IMR-90 (cell line): Measurements from ENCODE around the gene BORA. TPM values are rescaled to one million over a fixed set of nuclear protein-coding genes. Genes with fewer than 3 reads are reported as not detected.

Source experiments
- ATAC-seq: fragments of 200-7000 bp; cut with Tn5 transposase; 2 replicates; pipeline ENCODE4 v1.9.1; 2020; ENCODE audit warnings: low read depth, mild to moderate bottlenecking, moderate library complexity
- BruUV-seq: library from RNA; stranded (reverse); fragments of 400-500 nt; replicated peaks from 2 replicates; lab custom pipeline; 2021; lab: Mats Ljungman, UMichigan
- CTCF ChIA-PET: fragments of 300-600 bp; formaldehyde crosslinking; extraction: SDS; loops from one replicate; lab custom pipeline; 2021; ENCODE audit warnings: antibody characterized with exemption; lab: Yijun Ruan, JAX
- POLR2A ChIA-PET: fragments of 300-600 bp; sonication (Branson Sonifier 250); formaldehyde crosslinking; loops from one replicate; lab custom pipeline; 2022; ENCODE audit warnings: antibody characterized with exemption; ENCODE audit not compliant: unreplicated experiment; lab: Charles Lee
- DNase-seq: peaks from one replicate; pipeline ENCODE4 v3.0.0; 2013
- H2AFZ ChIP-seq: replicated peaks from 2 replicates; pipeline ENCODE3; 2013; ENCODE audit warnings: low read length, mild to moderate bottlenecking; ENCODE audit not compliant: poor library complexity
- H2AK5ac ChIP-seq: 2 replicates; pipeline ENCODE4 v1.6.1; 2013; ENCODE audit warnings: low read depth, low read length, inconsistent platforms
- H2AK9ac ChIP-seq: replicated peaks from 2 replicates; pipeline ENCODE3; 2013; ENCODE audit warnings: mild to moderate bottlenecking, low read depth, low read length, moderate library complexity; ENCODE audit not compliant: poor library complexity
- H2BK120ac ChIP-seq: 2 replicates; pipeline ENCODE4 v1.6.1; 2013; ENCODE audit warnings: low read depth, low read length, inconsistent platforms
- H2BK15ac ChIP-seq: 3 replicates; pipeline ENCODE4 v1.6.1; 2013; ENCODE audit warnings: low read depth, low read length, inconsistent platforms
- H2BK20ac ChIP-seq: 2 replicates; pipeline ENCODE4 v1.6.1; 2013; ENCODE audit warnings: low read depth, mild to moderate bottlenecking, inconsistent platforms, low read length, moderate library complexity
- H2BK5ac ChIP-seq: 2 replicates; pipeline ENCODE4 v1.6.1; 2013; ENCODE audit warnings: mild to moderate bottlenecking, low read depth, low read length, inconsistent platforms; ENCODE audit not compliant: poor library complexity, severe bottlenecking
- H3K14ac ChIP-seq: replicated peaks from 2 replicates; pipeline ENCODE4 v1.6.1; 2013; ENCODE audit warnings: low read depth, low read length, inconsistent platforms
- H3K18ac ChIP-seq: 2 replicates; pipeline ENCODE4 v1.6.1; 2013; ENCODE audit warnings: low read depth, low read length, control low read depth
- H3K23ac ChIP-seq: 2 replicates; pipeline ENCODE4 v1.6.1; 2013; ENCODE audit warnings: low read depth, low read length, inconsistent platforms
- H3K27ac ChIP-seq: 2 replicates; pipeline ENCODE4 v1.5.1; 2013; ENCODE audit warnings: mild to moderate bottlenecking, control low read depth, low read length; ENCODE audit not compliant: insufficient read depth
- H3K27me3 ChIP-seq: 2 replicates; pipeline ENCODE4 v1.6.1; 2013; ENCODE audit warnings: low read length; ENCODE audit not compliant: control insufficient read depth, insufficient read depth
- H3K36me3 ChIP-seq: 2 replicates; pipeline ENCODE4 v1.6.1; 2013; ENCODE audit warnings: low read length, mixed read lengths; ENCODE audit not compliant: control insufficient read depth, insufficient read depth
- H3K4ac ChIP-seq: 2 replicates; pipeline ENCODE4 v1.6.1; 2013; ENCODE audit warnings: low read depth, low read length, inconsistent platforms
- H3K4me1 ChIP-seq: 2 replicates; pipeline ENCODE4 v1.6.1; 2013; ENCODE audit warnings: low read length, mixed read lengths; ENCODE audit not compliant: control insufficient read depth, insufficient read depth
- H3K4me2 ChIP-seq: 2 replicates; pipeline ENCODE4 v1.6.1; 2013; ENCODE audit warnings: low read depth, mild to moderate bottlenecking, control low read depth, low read length, moderate library complexity
- H3K4me3 ChIP-seq: 2 replicates; pipeline ENCODE4 v1.5.1; 2013; ENCODE audit warnings: low read depth, mild to moderate bottlenecking, control low read depth, low read length, moderate library complexity; ENCODE audit not compliant: insufficient read depth
- H3K56ac ChIP-seq: 2 replicates; pipeline ENCODE4 v1.6.1; 2013; ENCODE audit warnings: low read length, inconsistent platforms; ENCODE audit not compliant: insufficient read depth; ENCODE audit errors: extremely low read depth
- H3K79me1 ChIP-seq, 2 experiments: 2 replicates each; pipeline ENCODE4 v1.6.1; 2013; ENCODE audit warnings: low read length in 2 of 2, inconsistent platforms in 1 of 2, low read depth in 1 of 2
- H3K9ac ChIP-seq: 2 replicates; pipeline ENCODE4 v1.6.1; 2013; ENCODE audit warnings: low read depth, low read length, control low read depth
- H3K9me1 ChIP-seq: 2 replicates; pipeline ENCODE4 v1.6.1; 2013; ENCODE audit warnings: low read length, inconsistent platforms; ENCODE audit not compliant: insufficient read depth
- H3K9me3 ChIP-seq: 2 replicates; pipeline ENCODE4 v1.6.1; 2013; ENCODE audit warnings: low read length; ENCODE audit not compliant: control insufficient read depth, insufficient read depth
- H4K20me1 ChIP-seq: 2 replicates; pipeline ENCODE4 v1.6.1; 2013; ENCODE audit warnings: low read length, inconsistent platforms; ENCODE audit not compliant: insufficient read depth
- H4K5ac ChIP-seq: 2 replicates; pipeline ENCODE4 v1.6.1; 2013; ENCODE audit warnings: mild to moderate bottlenecking, low read depth, low read length, control low read depth
- H4K8ac ChIP-seq, 2 experiments: 2 replicates each; pipeline ENCODE4 v1.6.1; 2013; ENCODE audit warnings: low read depth in 2 of 2, low read length in 2 of 2, control low read depth in 1 of 2, inconsistent platforms in 1 of 2
- H4K91ac ChIP-seq: 2 replicates; pipeline ENCODE4 v1.6.1; 2013; ENCODE audit warnings: low read depth, low read length, inconsistent platforms; ENCODE audit not compliant: insufficient read depth
- BHLHE40 ChIP-seq: fragments of 150-350 bp; IDR thresholded peaks from 2 replicates; pipeline ENCODE4 v1.6.1; 2016; ENCODE audit warnings: mild to moderate bottlenecking, low read depth, low read length
- CEBPB ChIP-seq: IDR thresholded peaks from 2 replicates; pipeline ENCODE4 v1.6.1; 2012; ENCODE audit warnings: low read depth, low read length, improper control_type of control experiment
- CHD1 ChIP-seq: IDR thresholded peaks from 2 replicates; pipeline ENCODE4 v1.6.1; 2012; ENCODE audit warnings: low read depth, low read length, improper control_type of control experiment
- CTCF ChIP-seq: conservative IDR thresholded peaks from 2 replicates; pipeline ENCODE4 v1.5.1; 2012; ENCODE audit warnings: mild to moderate bottlenecking, low read depth, low read length, improper control_type of control experiment
- ELK1 ChIP-seq: fragments of 150-350 bp; IDR thresholded peaks from 2 replicates; pipeline ENCODE4 v1.6.1; 2016; ENCODE audit warnings: low read depth, mild to moderate bottlenecking, low read length, moderate library complexity, borderline replicate concordance
- FOS ChIP-seq: fragments of 150-350 bp; IDR thresholded peaks from 2 replicates; pipeline ENCODE4 v1.6.1; 2016; ENCODE audit warnings: low read depth, low read length
- MAFK ChIP-seq: IDR thresholded peaks from 2 replicates; pipeline ENCODE4 v1.6.1; 2012; ENCODE audit warnings: low read depth, low read length, improper control_type of control experiment
- MAZ ChIP-seq: IDR thresholded peaks from 2 replicates; pipeline ENCODE4 v1.6.1; 2012; ENCODE audit warnings: low read depth, mild to moderate bottlenecking, low read length, improper control_type of control experiment, moderate library complexity, borderline replicate concordance
- MXI1 ChIP-seq: IDR thresholded peaks from 2 replicates; pipeline ENCODE4 v1.6.1; 2012; ENCODE audit warnings: low read depth, mild to moderate bottlenecking, low read length, moderate library complexity, borderline replicate concordance
- NFE2L2 ChIP-seq: fragments of 150-350 bp; IDR thresholded peaks from 2 replicates; pipeline ENCODE4 v1.6.1; 2016; ENCODE audit warnings: low read depth, mild to moderate bottlenecking, low read length
- POLR2A ChIP-seq: IDR thresholded peaks from 2 replicates; pipeline ENCODE4 v1.6.1; 2012; ENCODE audit warnings: mild to moderate bottlenecking, low read depth, low read length
- RAD21 ChIP-seq: IDR thresholded peaks from 2 replicates; pipeline ENCODE4 v1.6.1; 2012; ENCODE audit warnings: low read length, improper control_type of control experiment
- RCOR1 ChIP-seq: IDR thresholded peaks from 2 replicates; pipeline ENCODE4 v1.6.1; 2012; ENCODE audit warnings: mild to moderate bottlenecking, low read length, improper control_type of control experiment; ENCODE audit not compliant: insufficient replicate concordance
- RFX5 ChIP-seq: IDR thresholded peaks from 2 replicates; pipeline ENCODE4 v1.8.0; 2012; ENCODE audit warnings: low read depth, mild to moderate bottlenecking, low read length, moderate library complexity
- USF2 ChIP-seq: fragments of 150-350 bp; IDR thresholded peaks from 2 replicates; pipeline ENCODE4 v1.6.1; 2017; ENCODE audit warnings: mild to moderate bottlenecking, antibody characterized with exemption, low read length, low read depth
- WGBS, 2 experiments: methylation state at CpG; one replicate each; pipeline versions ENCODE4 v1.1.5 to v1.1.7; 2013; ENCODE audit warnings: missing lambda C conversion rate in 2 of 2; ENCODE audit not compliant: insufficient read length in 1 of 2; ENCODE audit errors: extremely low coverage in 2 of 2; 5-methylcytosine and 5-hydroxymethylcytosine counted together
- dilution Hi-C: fragments of 300-500 bp; cut with HindIII; formaldehyde crosslinking; loops from one replicate; pipeline ENCODE4 v1.14.3; 2018; ENCODE audit warnings: low sequenced_read_pairs; ENCODE audit not compliant: unreplicated experiment
- in situ Hi-C: fragments of 300-500 bp; cut with MboI; formaldehyde crosslinking; loops from 3 replicates; pipeline ENCODE4 v1.14.3; 2019; ENCODE audit warnings: low sequenced_read_pairs, inconsistent platforms, mixed read lengths
- intact Hi-C: fragments of 100-400 bp; cut with micrococcal nuclease; formaldehyde crosslinking; loops from 2 replicates; pipeline ENCODE4 v1.10.0; 2022
- polyA plus RNA-seq, 3 experiments: library from polyadenylated mRNA; depleted of rRNA; stranded (reverse); fragments of >200 nt; gene quantifications; 2 replicates each; pipeline ENCODE4 v1.2.3, GENCODE V29; 2012; ENCODE audit warnings: low replicate concordance in 1 of 3
- total RNA-seq: library from RNA; depleted of rRNA; stranded (reverse); fragments of >200 nt; gene quantifications from 2 replicates; pipeline ENCODE4 v1.2.3, GENCODE V29; 2012

Gene BORA
- total and polyA plus RNA-seq, 2 of the 4 experiments (the other 2 are of a cell fraction), result 4.0 to 12.2 TPM

- intact Hi-C loops, result loop anchor here (10.0 kb wide), 1 partner anchor 1728 kb away; no protein-coding TSS in a partner anchor
- CTCF ChIA-PET, result interaction anchor here (0.6 kb wide), 1 partner anchor 50 kb away, joined by 4 read pairs; no protein-coding TSS in a partner anchor
These were observed 34.7 kb upstream of the BORA start for GRCh38 chr13:72692884-72693514.

More at GRCh38 chr13:72692884-72693514, 34.7 kb upstream of the BORA start:
- H2AFZ ChIP-seq, result no peak overlapping the region
- TF ChIP-seq RFX5 (no peak), USF2 (no peak), CHD1 (no peak), NFE2L2 (no peak), CEBPB (no peak), MAZ (no peak), FOS (no peak), POLR2A (no peak), MAFK (no peak), BHLHE40 (no peak), RCOR1 (no peak), RAD21 (no peak), MXI1 (no peak), CTCF (no peak), ELK1 (no peak)
- H3K36me3 ChIP-seq, result no peaks in the 10 kb centered on the region
- in situ Hi-C loops, result loop anchor here (25.0 kb wide), 1 partner anchor 1731 kb away; no protein-coding TSS in a partner anchor
- dilution Hi-C loops, result no loop called here
- no peak overlapping the region for H3K27ac ChIP-seq
- H3K18ac ChIP-seq, result no peak overlapping the region
- H3K4me1 ChIP-seq, result no peaks in the 10 kb centered on the region
- H2BK120ac ChIP-seq, result no peak overlapping the region
- H4K91ac ChIP-seq, result no peak overlapping the region
- no peak overlapping the region for H2BK20ac ChIP-seq
- no peaks in the 10 kb centered on the region for H3K79me1 ChIP-seq
- no peak overlapping the region for H4K8ac ChIP-seq
- ATAC-seq (no peak), DNase-seq (no peak)
- H4K5ac ChIP-seq, result no peak overlapping the region
- H2AK9ac ChIP-seq, result no peak overlapping the region
- H3K14ac ChIP-seq, result no peak overlapping the region
- H3K27me3 ChIP-seq, result peaks cover 2% of the 10 kb centered on the region; the same call in 1 of the 2 replicates
- no peak overlapping the region for H2BK15ac ChIP-seq
- no CpG with 5 or more reads among the region's 5 CpGs for WGBS, 2 experiments
- no TSS peak for BruUV-seq
- no peaks in the 10 kb centered on the region for H4K20me1 ChIP-seq
- H3K4ac ChIP-seq, result no peak overlapping the region
- H3K9me3 ChIP-seq, result no peaks in the 10 kb centered on the region
- POLR2A ChIA-PET, result no interaction called here
- no peaks in the 10 kb centered on the region for H3K9me1 ChIP-seq
- no peak overlapping the region for H3K56ac ChIP-seq
- H3K4me2 ChIP-seq, result no peak overlapping the region
- no peak overlapping the region for H3K9ac ChIP-seq
- no peak overlapping the region for H2AK5ac ChIP-seq
- H3K23ac ChIP-seq, result no peak overlapping the region
- no peak overlapping the region for H2BK5ac ChIP-seq
- H3K4me3 ChIP-seq, result no peak overlapping the region
